Measurements from ENCODE around the gene TRAPPC4.

The TRAPPC4 gene

DNA sequence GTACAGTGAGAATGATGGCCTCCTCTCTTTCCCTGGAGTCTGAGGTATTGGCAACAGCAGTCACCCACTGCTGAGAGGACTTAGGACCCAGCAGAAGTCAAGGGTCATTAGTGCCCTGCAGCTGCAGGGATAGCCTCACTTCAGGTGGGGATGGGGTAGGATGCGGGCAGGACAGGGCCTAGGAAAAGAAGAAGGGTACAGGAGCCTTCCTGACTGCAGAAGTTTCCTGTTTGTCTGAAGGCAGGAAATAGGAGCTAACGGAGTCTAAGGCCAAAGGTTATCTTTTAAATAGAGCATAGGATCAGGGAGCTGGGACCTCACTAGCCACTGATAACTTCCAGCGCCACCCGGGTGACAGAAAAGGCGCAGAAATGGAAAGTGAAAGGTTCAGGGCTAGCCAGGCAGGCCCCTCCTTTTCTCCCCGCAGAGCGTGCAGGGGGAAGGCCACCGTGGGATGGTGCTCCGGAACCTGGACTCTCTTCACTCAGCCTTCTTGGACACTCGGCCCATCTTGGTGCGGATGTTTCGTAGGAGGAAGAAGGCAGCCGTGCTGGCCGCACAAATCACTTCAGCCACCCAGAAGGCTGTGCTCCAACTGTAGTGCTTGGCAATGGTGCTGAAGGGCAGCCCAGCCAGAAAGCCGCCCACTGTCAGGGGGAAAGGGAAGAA, 6.0 kb downstream of the TRAPPC4 start:
- in situ Hi-C loops (cut with MboI; ENCODE audit: low sequenced_read_pairs, unreplicated experiment) = no loop called here
- TF ChIP-seq, protein P1, sequence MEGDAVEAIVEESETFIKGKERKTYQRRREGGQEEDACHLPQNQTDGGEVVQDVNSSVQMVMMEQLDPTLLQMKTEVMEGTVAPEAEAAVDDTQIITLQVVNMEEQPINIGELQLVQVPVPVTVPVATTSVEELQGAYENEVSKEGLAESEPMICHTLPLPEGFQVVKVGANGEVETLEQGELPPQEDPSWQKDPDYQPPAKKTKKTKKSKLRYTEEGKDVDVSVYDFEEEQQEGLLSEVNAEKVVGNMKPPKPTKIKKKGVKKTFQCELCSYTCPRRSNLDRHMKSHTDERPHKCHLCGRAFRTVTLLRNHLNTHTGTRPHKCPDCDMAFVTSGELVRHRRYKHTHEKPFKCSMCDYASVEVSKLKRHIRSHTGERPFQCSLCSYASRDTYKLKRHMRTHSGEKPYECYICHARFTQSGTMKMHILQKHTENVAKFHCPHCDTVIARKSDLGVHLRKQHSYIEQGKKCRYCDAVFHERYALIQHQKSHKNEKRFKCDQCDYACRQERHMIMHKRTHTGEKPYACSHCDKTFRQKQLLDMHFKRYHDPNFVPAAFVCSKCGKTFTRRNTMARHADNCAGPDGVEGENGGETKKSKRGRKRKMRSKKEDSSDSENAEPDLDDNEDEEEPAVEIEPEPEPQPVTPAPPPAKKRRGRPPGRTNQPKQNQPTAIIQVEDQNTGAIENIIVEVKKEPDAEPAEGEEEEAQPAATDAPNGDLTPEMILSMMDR (IDR thresholded peaks at IDR 0.05; ENCODE audit: borderline replicate concordance, control extremely low read depth, extremely low read depth, insufficient read depth, missing control alignments) = no peak
- DNase-seq (ENCODE audit: low spot score) = peak; percentile 3

DNA sequence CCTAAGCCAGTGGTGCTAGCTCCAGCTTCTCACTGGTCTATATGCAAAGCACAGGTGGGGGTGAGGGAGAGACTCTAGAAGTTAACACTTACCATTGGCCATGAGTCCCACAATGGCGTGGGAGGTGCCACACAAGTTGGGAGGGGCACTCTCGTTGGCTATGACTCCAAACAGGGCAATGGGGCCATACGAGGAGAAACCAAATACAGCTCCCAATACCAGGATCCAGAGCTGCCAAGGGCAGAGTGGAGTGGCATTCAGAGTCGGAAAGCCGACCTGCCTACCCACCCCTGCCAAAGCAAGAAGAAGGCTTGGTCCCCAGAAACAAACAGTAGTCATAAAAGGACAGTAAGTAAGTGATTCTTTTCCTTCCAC, 6.5 kb downstream of the TRAPPC4 start:
- in situ Hi-C loops (cut with MboI; ENCODE audit: low sequenced_read_pairs, unreplicated experiment) = no loop called here
- peak; percentile 8 for DNase-seq (ENCODE audit: low spot score)
- TF ChIP-seq, protein P1 (IDR thresholded peaks at IDR 0.05; ENCODE audit: borderline replicate concordance, control extremely low read depth, extremely low read depth, insufficient read depth, missing control alignments) = no peak

DNA sequence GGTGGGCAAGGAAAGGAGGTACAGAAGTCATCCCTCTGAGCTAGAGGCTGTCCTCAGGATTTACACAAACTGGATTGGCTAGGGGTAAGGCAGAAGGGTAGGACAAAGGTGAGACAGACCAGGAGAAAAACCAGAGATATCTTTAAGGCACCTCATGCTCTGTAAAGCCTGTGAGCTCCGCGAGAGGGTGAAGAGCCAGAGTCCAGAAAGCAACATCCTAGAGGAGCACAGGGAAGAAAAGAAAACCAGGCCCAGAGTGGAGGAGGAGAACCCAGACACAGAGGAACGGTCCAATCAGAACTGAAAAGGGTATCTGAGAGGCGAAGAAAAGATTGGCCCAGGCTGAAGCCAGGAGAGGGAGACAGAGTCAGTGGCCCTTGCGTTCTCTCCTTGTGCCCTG, 7.0 kb downstream of the TRAPPC4 start:
- TF ChIP-seq, protein P1 (IDR thresholded peaks at IDR 0.05; ENCODE audit: borderline replicate concordance, control extremely low read depth, extremely low read depth, insufficient read depth, missing control alignments) = no peak
- DNase-seq (ENCODE audit: low spot score) = peak; percentile 6
- in situ Hi-C loops (cut with MboI; ENCODE audit: low sequenced_read_pairs, unreplicated experiment) = no loop called here

DNA sequence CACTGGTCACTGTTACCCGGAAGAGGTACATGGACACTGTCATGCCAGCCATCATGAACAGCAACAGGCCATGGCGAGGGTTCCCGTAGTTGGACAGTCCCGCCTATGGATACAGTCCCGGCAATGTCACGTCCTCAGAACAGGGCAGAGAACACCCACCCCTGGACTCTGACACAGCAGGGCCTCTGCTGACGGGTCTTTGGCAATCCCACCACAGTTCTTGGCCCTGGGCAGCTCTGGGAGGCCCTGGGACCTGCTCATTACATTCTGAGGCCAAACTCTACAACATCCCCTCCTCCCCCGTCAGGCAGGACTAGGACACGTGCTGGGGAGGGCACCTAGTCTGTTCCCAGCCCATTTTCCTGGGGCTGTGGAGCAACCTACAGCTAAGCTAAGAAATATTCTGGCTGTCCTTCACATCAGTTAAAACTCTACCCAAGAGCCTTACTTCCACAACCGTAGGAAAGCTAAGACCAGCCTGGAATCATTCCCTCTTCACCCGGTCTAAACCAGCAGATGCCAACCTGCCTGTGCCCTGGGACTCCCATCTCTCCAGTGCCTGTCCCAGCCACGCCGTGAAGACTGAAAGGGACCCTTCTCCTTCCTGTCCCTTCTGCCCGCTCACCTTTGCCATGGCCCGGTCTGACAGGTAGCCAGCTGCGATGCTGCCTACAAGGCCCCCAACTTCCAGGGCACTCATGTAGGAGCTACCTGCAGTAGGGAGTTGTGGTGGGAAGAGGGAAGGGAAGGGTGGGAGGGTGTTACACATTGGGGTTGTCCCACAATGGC, 7.6 kb downstream of the TRAPPC4 start:
- peak; percentile 15 for DNase-seq (ENCODE audit: low spot score)
- in situ Hi-C loops (cut with MboI; ENCODE audit: low sequenced_read_pairs, unreplicated experiment) = no loop called here
- TF ChIP-seq, protein P1 (IDR thresholded peaks at IDR 0.05; ENCODE audit: borderline replicate concordance, control extremely low read depth, extremely low read depth, insufficient read depth, missing control alignments) = no peak

DNA sequence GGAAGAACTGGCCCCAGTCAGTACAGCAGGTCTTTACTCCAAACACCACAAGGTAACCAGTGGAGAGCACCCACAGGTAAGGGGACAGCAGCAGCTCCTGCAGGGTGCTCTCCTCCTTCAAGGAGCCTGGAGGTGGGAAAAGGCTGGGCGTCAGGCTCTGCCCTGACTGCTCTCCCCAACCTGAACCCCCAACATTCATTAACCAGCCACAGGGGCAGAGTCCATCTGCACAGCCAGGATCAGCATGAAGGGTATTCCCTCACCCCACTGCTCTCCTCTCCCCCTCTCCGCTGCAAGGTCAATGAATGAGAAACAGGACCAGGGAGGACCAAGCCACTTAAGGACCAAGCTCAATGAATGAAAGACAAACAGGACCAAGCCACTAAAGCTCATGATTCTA, 8.4 kb downstream of the TRAPPC4 start:
- TF ChIP-seq, protein P1 (IDR thresholded peaks at IDR 0.05; ENCODE audit: borderline replicate concordance, control extremely low read depth, extremely low read depth, insufficient read depth, missing control alignments) = no peak
- in situ Hi-C loops (cut with MboI; ENCODE audit: low sequenced_read_pairs, unreplicated experiment) = no loop called here
- peak; percentile 8 for DNase-seq (ENCODE audit: low spot score)

DNA sequence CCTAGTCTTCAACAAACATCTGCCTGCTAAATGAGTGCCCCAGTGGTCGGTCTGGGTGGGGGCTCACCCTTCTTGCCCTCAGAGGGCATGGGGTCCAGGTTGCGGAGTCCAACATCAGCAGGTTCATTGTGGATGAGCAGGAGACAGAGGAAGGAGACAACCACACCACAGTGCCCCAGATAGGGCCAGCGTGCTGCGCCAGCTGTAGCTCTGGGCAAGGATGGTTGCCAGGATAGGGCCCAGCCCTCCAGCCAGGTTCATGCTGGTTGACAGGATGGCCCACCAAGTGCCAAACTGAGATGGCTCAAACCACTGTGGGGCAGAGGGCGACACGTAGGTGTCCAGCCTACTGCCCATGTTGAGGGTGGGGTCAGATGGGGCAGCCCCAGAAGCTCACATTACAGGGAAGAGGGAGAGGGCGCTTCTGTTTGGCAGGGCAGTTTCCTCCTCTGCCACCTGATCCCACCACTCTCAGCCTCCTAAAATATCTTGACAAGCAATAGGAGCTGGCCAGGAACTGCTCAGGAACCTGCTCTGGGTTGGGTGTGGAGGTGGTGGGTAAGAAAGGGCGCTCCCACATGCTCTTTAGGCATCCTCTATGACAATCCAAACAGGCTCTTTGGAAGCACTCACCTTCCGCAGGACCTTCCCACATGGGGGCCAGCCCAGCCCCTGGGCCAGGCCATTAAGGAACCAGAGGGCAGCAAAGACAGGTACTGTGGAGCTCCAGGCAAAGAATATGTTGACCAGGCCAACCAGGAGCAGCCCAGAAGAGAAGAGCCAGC, 9.2 kb downstream of the TRAPPC4 start:
- TF ChIP-seq, protein P1 (IDR thresholded peaks at IDR 0.05; ENCODE audit: borderline replicate concordance, control extremely low read depth, extremely low read depth, insufficient read depth, missing control alignments) = no peak
- in situ Hi-C loops (cut with MboI; ENCODE audit: low sequenced_read_pairs, unreplicated experiment) = no loop called here
- DNase-seq (ENCODE audit: low spot score) = no peak
